HG03442 (cell line): ENCODE results near the gene KDSR.

Experiments used
- ATAC-seq: cut with Tn5 transposase; IDR thresholded peaks from one replicate; pipeline ENCODE4 v1.9.1; 2021; ENCODE audit warnings: mild to moderate bottlenecking, moderate library complexity; ENCODE audit not compliant: unreplicated experiment

KDSR gene

DNA sequence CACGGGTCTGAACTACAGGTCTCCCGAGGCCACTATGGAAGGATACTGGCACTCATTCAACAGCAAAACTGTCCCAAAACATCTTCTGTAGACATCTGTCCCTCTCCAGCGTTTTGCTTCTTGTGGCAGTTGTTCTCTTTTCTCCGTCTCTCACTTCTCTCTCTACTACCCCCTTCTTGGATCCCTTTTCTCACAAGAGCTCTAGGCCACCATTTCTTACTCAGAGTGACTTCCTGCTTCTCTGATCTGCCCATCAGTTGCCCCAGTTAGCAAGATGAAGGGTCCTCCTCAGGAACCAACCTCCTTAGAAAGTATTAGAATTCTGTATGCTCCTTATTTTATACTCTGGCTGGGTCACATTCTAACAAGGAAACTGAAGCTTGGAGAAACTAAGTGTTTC is 80.1 kb downstream of the KDSR start:
- no peak for ATAC-seq

GRCh38 chr18:63284827-63285733 is 81.9 kb downstream of the KDSR start:
- ATAC-seq: peak; percentile 95

GRCh38 chr18:63284173-63284799 is 82.7 kb downstream of the KDSR start:
- ATAC-seq: no peak

- ATAC-seq: no peak
These were observed 83.5 kb downstream of the KDSR start for GRCh38 chr18:63283305-63284094.

- no peak for ATAC-seq
These were observed 84.2 kb downstream of the KDSR start for GRCh38 chr18:63282793-63283192.
